ENCODE measurements around the gene MYLK.

Gene MYLK

DNA sequence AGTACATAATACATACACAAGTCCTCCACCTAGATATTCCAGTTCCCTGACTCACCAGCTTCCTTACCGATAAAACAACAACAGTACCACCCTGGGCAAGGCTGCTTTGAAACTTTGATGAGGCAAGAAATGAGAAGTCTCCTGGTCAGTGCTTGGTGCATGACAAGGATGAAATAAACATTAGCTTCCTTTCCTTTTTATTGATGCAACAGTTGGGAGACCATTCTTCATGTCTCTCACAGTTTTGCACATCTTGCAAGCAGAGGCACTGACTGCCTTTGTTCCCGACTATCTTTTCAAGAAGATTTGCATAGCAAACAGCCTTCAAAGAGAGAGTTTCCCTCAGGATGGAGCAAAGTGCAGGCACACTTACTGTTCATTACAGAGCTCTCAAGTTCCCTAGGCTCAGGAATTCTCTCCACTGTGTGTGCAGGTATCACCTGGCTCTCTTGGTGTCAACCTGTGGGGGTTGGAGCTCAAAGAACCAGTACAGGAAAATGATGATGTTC is 65.2 kb downstream of the MYLK start:
- peak; percentile 55 for DNase-seq (ENCODE audit: low read depth)
- no peaks in the 10 kb centered on the region for H3K27me3 ChIP-seq (replicated peaks; ENCODE audit: control insufficient read depth, insufficient read depth, low read length)
- H3K36me3 ChIP-seq (ENCODE audit: control insufficient read depth, insufficient read depth, low read length, severe bottlenecking) = peaks cover 9% of the 10 kb centered on the region
- peaks cover 37% of the 10 kb centered on the region for H3K4me1 ChIP-seq (ENCODE audit: control insufficient read depth, insufficient read depth, low read length)
- no peak overlapping the region for H3K4me3 ChIP-seq (ENCODE audit: low read length)
- no peak overlapping the region for H3K9ac ChIP-seq (ENCODE audit: low read length)
- H3K9me3 ChIP-seq (ENCODE audit: control insufficient read depth, low read length) = peaks cover 7% of the 10 kb centered on the region

DNA sequence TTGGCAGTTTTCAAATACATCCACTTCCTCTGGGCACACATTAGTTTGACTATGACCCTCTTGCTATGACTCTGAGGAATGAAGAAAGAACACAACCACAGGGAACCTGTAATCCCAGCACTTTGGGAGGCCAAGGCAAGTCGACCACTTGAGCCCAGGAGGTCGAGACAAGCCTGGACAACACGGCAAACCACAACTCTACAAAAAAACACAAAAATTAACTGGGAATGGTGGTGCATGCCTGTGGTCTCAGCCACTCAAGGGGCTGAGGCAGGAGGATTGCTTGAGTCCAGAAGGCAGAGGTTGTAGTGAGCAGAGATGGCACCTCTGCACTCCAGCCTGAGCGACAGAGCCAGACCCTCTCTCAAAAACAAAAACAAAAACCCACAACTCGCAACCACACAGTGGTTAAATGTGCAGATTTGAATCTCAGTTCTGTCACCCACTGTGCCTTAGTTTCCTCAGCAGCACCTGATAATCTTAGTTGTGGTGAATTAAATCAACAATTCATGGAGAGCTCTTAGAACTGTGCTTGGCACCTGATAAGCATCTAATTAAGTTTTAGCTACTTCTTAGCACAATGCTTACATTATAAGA is 65.7 kb downstream of the MYLK start:
- no peak for DNase-seq (ENCODE audit: low read depth)
- Histone ChIP-seq H3K4me1 (ENCODE audit: control insufficient read depth, insufficient read depth, low read length) (peaks cover 37% of the 10 kb centered on the region), H3K27me3 (replicated peaks; ENCODE audit: control insufficient read depth, insufficient read depth, low read length) (no peaks in the 10 kb centered on the region), H3K36me3 (ENCODE audit: control insufficient read depth, insufficient read depth, low read length, severe bottlenecking) (peaks cover 9% of the 10 kb centered on the region), H3K9me3 (ENCODE audit: control insufficient read depth, low read length) (peaks cover 7% of the 10 kb centered on the region), H3K9ac (ENCODE audit: low read length) (no peak overlapping the region), H3K4me3 (ENCODE audit: low read length) (no peak overlapping the region)

DNA sequence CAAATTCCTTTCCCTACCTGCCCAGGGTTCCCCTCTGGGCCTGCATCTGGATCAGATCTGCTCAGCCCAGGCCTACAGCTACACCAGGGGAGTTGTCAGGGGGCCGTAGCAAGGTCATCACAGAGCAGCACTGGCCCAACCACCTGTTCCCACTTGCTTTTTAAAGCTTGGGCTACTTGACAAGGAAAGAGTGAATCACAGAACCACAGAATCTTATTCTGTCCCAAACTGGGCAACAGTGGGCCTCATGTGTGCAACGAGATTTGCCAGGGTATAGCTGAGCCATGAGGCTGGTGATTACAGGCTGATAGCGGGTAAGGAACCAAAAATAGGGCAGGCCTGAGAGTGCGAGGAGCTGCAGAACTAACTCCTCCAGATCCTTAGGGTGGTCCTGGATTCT is 66.7 kb downstream of the MYLK start:
- H3K9me3 ChIP-seq (ENCODE audit: control insufficient read depth, low read length) = peaks cover 7% of the 10 kb centered on the region
- peaks cover 37% of the 10 kb centered on the region for H3K4me1 ChIP-seq (ENCODE audit: control insufficient read depth, insufficient read depth, low read length)
- DNase-seq (ENCODE audit: low read depth) = no peak

DNA sequence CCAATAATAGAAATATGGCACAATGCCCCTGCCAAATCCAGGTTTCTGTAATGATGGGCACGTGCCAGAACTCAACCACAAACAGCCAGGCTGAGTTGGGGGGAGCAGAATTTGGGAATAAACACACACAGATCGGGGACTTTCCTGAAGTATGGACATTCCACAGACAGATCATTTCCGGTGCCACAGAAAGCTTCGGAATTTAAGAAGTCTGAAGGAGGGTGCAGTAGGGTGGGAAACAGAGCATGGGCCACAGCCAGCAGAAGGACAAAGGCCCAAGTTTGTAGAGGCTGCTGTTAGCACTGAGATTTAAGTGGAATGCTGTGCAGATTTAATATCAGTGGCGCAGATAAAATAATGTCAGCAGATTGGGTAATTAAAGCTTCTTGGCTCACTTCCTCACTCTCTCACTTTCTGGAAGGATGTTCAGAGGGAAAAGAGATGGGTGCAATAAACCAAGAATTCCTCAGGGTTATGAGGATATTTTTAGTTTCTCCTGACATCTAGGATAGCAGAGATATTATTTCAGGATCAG is 67.4 kb downstream of the MYLK start:
- H3K4me3 ChIP-seq (ENCODE audit: low read length) = peak overlapping the region; percentile 30
- H3K27me3 ChIP-seq (replicated peaks; ENCODE audit: control insufficient read depth, insufficient read depth, low read length) = no peaks in the 10 kb centered on the region
- H3K36me3 ChIP-seq (ENCODE audit: control insufficient read depth, insufficient read depth, low read length, severe bottlenecking) = no peaks in the 10 kb centered on the region
- H3K4me1 ChIP-seq (ENCODE audit: control insufficient read depth, insufficient read depth, low read length) = peaks cover 37% of the 10 kb centered on the region
- peak; percentile 64 for DNase-seq (ENCODE audit: low read depth)
- peaks cover under 1% of the 10 kb centered on the region for H3K9me3 ChIP-seq (ENCODE audit: control insufficient read depth, low read length)
- H3K9ac ChIP-seq (ENCODE audit: low read length) = peak overlapping the region; percentile 58

More for the DNA sequence above, 66.7 kb downstream of the MYLK start:
- Histone ChIP-seq H3K9ac (ENCODE audit: low read length) (peak overlapping the region; percentile 58), H3K4me3 (ENCODE audit: low read length) (peak overlapping the region; percentile 20), H3K27me3 (replicated peaks; ENCODE audit: control insufficient read depth, insufficient read depth, low read length) (no peaks in the 10 kb centered on the region), H3K36me3 (ENCODE audit: control insufficient read depth, insufficient read depth, low read length, severe bottlenecking) (peaks cover 4% of the 10 kb centered on the region)

DNA sequence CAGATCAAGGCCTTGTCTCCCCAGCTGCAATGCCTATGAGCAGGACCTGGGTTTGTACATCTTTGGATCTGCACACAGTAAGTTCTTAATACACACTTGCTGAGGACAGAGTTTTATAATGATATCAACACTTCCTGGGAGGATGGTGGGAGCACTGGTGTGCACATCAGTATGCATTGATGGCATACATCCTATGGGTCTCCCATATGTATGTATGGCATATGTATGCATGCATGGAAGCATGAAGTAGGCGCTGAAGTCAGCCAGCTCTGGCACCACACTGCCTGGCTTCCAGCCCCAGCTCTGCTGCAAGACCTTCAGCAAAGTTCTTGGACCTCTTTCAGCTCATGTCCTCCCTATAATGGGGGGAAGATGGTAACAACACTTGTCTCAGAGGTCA is 68.2 kb downstream of the MYLK start:
- H3K36me3 ChIP-seq (ENCODE audit: control insufficient read depth, insufficient read depth, low read length, severe bottlenecking) = no peaks in the 10 kb centered on the region
- H3K9me3 ChIP-seq (ENCODE audit: control insufficient read depth, low read length) = no peaks in the 10 kb centered on the region
- no peak for DNase-seq (ENCODE audit: low read depth)
- peak overlapping the region; percentile 47 for H3K9ac ChIP-seq (ENCODE audit: low read length)
- no peaks in the 10 kb centered on the region for H3K27me3 ChIP-seq (replicated peaks; ENCODE audit: control insufficient read depth, insufficient read depth, low read length)
- peaks cover 37% of the 10 kb centered on the region for H3K4me1 ChIP-seq (ENCODE audit: control insufficient read depth, insufficient read depth, low read length)
- no peak overlapping the region for H3K4me3 ChIP-seq (ENCODE audit: low read length)

DNA sequence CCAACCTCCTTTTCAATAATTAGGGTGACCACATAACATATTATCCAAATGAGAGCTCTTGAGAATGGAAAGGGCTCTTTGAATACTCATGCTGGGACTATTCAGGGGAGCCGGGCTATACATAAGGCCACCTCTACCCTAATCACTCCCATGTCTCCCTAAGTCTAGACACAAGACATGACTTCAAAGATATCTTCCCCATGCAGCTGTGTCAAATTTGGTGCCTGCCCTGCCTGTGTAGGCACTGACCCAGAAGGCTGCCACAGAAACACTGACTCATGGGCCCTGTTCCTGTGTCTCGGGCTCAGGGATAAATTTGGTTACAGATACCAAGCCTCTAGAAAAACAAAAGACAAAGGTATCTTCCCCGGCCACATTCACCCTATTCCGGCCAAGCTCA is 70.3 kb downstream of the MYLK start:
- no peak overlapping the region for H3K9ac ChIP-seq (ENCODE audit: low read length)
- H3K36me3 ChIP-seq (ENCODE audit: control insufficient read depth, insufficient read depth, low read length, severe bottlenecking) = no peaks in the 10 kb centered on the region
- H3K9me3 ChIP-seq (ENCODE audit: control insufficient read depth, low read length) = no peaks in the 10 kb centered on the region
- no peaks in the 10 kb centered on the region for H3K27me3 ChIP-seq (replicated peaks; ENCODE audit: control insufficient read depth, insufficient read depth, low read length)
- DNase-seq (ENCODE audit: low read depth) = peak; percentile 49
- peaks cover 39% of the 10 kb centered on the region for H3K4me1 ChIP-seq (ENCODE audit: control insufficient read depth, insufficient read depth, low read length)
- no peak overlapping the region for H3K4me3 ChIP-seq (ENCODE audit: low read length)

DNA sequence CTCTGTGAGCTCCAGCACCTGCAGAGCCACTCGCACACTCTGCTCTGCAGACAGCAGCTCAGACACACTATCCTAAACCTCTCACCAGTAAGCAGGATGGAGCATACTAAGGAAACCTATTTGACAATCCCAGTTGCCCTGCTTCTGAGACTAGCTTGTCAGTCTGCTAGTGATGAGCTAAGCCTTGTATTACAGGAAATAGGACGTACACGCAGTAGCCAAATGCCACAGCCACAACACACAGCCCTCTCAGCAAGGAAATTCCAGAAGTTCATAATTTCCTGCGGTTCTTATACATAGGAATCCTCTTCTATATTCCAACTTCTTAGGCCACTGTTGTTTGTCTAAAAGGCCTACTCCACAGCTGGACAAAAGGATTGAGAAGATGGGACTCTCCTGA is 74.5 kb downstream of the MYLK start:
- Histone ChIP-seq H3K9ac (ENCODE audit: low read length) (no peak overlapping the region), H3K4me3 (ENCODE audit: low read length) (no peak overlapping the region), H3K36me3 (ENCODE audit: control insufficient read depth, insufficient read depth, low read length, severe bottlenecking) (no peaks in the 10 kb centered on the region), H3K4me1 (ENCODE audit: control insufficient read depth, insufficient read depth, low read length) (peaks cover 2% of the 10 kb centered on the region), H3K9me3 (ENCODE audit: control insufficient read depth, low read length) (no peaks in the 10 kb centered on the region), H3K27me3 (replicated peaks; ENCODE audit: control insufficient read depth, insufficient read depth, low read length) (no peaks in the 10 kb centered on the region)
- DNase-seq (ENCODE audit: low read depth) = peak; percentile 52

DNA sequence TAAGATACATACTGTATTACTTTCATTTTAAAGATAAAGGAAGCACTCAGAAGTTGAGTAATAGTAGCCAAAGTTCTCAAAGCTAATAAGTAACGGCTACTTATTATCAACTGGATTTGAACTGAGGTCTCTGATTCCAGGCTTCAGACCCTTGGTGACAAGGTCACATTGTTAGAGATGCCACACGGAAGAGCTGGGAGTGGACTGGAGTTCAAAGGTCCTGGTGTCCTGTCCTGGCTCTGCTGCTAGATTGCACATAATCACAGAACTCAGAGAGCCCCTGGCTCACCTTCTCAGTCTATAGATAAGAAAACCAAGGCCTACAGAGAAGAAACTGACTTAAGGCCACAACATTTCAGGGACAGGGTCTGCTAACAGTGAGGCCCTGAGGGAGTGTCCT is 75.3 kb downstream of the MYLK start:
- Histone ChIP-seq H3K4me3 (ENCODE audit: low read length) (no peak overlapping the region), H3K9ac (ENCODE audit: low read length) (no peak overlapping the region), H3K36me3 (ENCODE audit: control insufficient read depth, insufficient read depth, low read length, severe bottlenecking) (no peaks in the 10 kb centered on the region), H3K4me1 (ENCODE audit: control insufficient read depth, insufficient read depth, low read length) (peaks cover 2% of the 10 kb centered on the region), H3K27me3 (replicated peaks; ENCODE audit: control insufficient read depth, insufficient read depth, low read length) (no peaks in the 10 kb centered on the region), H3K9me3 (ENCODE audit: control insufficient read depth, low read length) (no peaks in the 10 kb centered on the region)
- DNase-seq (ENCODE audit: low read depth) = no peak

DNA sequence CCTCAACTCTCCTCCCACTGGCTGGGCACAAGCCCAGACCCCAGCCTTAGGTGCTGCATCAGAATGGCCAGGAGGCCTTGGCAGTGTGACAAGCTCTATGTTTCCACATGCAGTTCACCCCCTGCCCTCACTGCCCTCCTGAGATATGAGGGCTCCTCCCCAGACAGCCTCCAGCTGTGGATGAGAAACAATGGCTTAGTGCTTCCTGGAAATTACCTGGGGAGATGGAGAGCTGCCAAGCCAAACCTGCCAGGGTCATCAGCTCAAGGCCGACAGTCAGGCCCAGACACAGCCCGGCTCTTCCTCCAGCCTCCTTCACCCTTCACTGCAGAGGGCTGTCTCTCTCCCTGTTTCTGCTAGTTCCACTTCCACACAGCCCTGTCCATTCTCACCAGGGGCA is 76.3 kb downstream of the MYLK start:
- no peak for DNase-seq (ENCODE audit: low read depth)
- Histone ChIP-seq H3K9ac (ENCODE audit: low read length) (no peak overlapping the region), H3K4me3 (ENCODE audit: low read length) (no peak overlapping the region)

DNA sequence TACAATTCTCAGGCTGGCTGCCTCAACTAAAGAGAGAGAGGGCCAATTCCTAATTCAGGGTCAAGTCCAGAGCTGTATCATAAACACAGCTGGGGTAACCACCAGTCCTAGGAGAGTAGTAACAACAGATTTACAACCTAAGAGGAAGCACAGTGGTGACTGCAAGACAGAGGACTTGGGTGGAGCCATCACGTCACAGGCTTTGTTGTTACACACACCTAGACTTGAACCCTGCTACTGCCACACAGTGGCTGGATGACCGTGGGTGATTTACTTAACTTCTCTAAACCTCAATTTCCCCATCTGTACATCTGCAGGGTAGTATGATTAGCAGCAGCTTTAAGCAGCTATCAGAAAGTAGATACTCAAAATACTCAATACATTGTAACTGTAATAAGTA is 78.6 kb downstream of the MYLK start:
- Histone ChIP-seq H3K9ac (ENCODE audit: low read length) (no peak overlapping the region), H3K27me3 (replicated peaks; ENCODE audit: control insufficient read depth, insufficient read depth, low read length) (no peaks in the 10 kb centered on the region), H3K9me3 (ENCODE audit: control insufficient read depth, low read length) (no peaks in the 10 kb centered on the region), H3K4me1 (ENCODE audit: control insufficient read depth, insufficient read depth, low read length) (peaks cover 8% of the 10 kb centered on the region), H3K4me3 (ENCODE audit: low read length) (no peak overlapping the region), H3K36me3 (ENCODE audit: control insufficient read depth, insufficient read depth, low read length, severe bottlenecking) (no peaks in the 10 kb centered on the region)
- no peak for DNase-seq (ENCODE audit: low read depth)

More for the DNA sequence above, 76.3 kb downstream of the MYLK start:
- Histone ChIP-seq H3K9me3 (ENCODE audit: control insufficient read depth, low read length) (no peaks in the 10 kb centered on the region), H3K4me1 (ENCODE audit: control insufficient read depth, insufficient read depth, low read length) (peaks cover 2% of the 10 kb centered on the region), H3K27me3 (replicated peaks; ENCODE audit: control insufficient read depth, insufficient read depth, low read length) (no peaks in the 10 kb centered on the region), H3K36me3 (ENCODE audit: control insufficient read depth, insufficient read depth, low read length, severe bottlenecking) (no peaks in the 10 kb centered on the region)

DNA sequence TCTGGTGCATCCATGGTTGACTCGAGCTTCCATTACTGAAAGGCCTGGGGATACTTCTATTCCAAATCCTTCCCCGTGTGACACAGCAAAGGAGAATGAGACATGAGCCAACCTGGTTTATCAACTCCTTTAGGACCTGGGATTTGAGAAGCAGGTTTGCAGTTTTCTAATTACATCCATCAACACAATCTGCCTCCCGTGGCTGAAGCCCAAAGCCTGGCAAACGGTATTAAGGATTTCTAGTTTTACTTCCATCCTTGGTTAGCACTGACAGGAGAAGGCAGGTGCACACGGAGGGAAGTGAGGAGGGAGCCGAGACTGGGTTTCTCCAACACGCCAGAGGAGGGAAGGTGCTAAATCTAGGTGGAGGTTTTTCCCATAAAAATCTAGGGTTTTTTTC is 79.0 kb downstream of the MYLK start:
- no peak for DNase-seq (ENCODE audit: low read depth)
- Histone ChIP-seq H3K9me3 (ENCODE audit: control insufficient read depth, low read length) (no peaks in the 10 kb centered on the region), H3K4me3 (ENCODE audit: low read length) (no peak overlapping the region), H3K36me3 (ENCODE audit: control insufficient read depth, insufficient read depth, low read length, severe bottlenecking) (no peaks in the 10 kb centered on the region), H3K4me1 (ENCODE audit: control insufficient read depth, insufficient read depth, low read length) (peaks cover 12% of the 10 kb centered on the region), H3K9ac (ENCODE audit: low read length) (no peak overlapping the region), H3K27me3 (replicated peaks; ENCODE audit: control insufficient read depth, insufficient read depth, low read length) (no peaks in the 10 kb centered on the region)

DNA sequence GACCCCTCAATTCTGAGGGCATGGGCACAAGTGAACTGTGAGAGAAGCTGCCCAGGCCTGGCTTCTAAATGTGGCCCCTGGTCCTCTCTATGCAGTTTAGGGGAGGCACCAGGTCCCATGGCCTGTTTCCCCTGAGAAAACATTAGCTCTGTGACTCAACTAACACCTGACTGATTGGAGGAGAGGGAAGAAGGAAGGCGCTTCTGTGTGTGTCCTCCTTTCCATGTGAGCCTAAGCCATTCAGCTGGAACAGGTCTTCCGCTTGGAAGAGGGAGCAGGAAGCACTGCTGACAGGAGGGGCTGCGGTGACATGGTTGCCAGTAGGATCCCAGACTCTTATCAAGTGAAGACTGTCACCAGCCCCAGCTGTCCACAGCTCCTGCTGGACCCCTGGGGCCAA is 79.5 kb downstream of the MYLK start:
- Histone ChIP-seq H3K9ac (ENCODE audit: low read length) (no peak overlapping the region), H3K36me3 (ENCODE audit: control insufficient read depth, insufficient read depth, low read length, severe bottlenecking) (no peaks in the 10 kb centered on the region), H3K4me1 (ENCODE audit: control insufficient read depth, insufficient read depth, low read length) (peaks cover 14% of the 10 kb centered on the region), H3K9me3 (ENCODE audit: control insufficient read depth, low read length) (no peaks in the 10 kb centered on the region), H3K27me3 (replicated peaks; ENCODE audit: control insufficient read depth, insufficient read depth, low read length) (no peaks in the 10 kb centered on the region), H3K4me3 (ENCODE audit: low read length) (no peak overlapping the region)
- no peak for DNase-seq (ENCODE audit: low read depth)

Measured in adipocyte (in vitro differentiated cells).